ENCODE results near the gene FBXW4. TPM values are rescaled to one million over a fixed set of nuclear protein-coding genes. Genes with fewer than 3 reads are reported as not detected.
A peak's percentile ranks its signal among the peaks of the same experiment; 100 is the strongest.

Gene FBXW4
- polyA plus RNA-seq, 4 donors, result 27.1 to 49.1 (median 35.4) TPM

GRCh38 chr10:101693651-101693977 is 1.4 kb downstream of the FBXW4 start:
- Histone ChIP-seq H3K27me3 (ENCODE audit: control insufficient read depth in 3 of 3, insufficient read depth in 3 of 3, low read length in 3 of 3) (no peaks in the 10 kb centered on the region), H3K4me1 (ENCODE audit: control insufficient read depth in 3 of 3, insufficient read depth in 2 of 3, low read depth in 1 of 3, low read length in 2 of 3) (peaks cover 2 to 4% (median 4%) of the 10 kb centered on the region in 3 donors), H3K4me3 (ENCODE audit: low read depth in 1 of 3, low read length in 3 of 3) (peak overlapping the region; percentile 65 to 85 (median 85)), H3K27ac (ENCODE audit: low read depth in 1 of 3, low read length in 2 of 3) (peak overlapping the region; percentile 92 to 97 (median 93)), H3K9me3 (ENCODE audit: control insufficient read depth in 2 of 2, insufficient read depth in 1 of 2, low read depth in 1 of 2, low read length in 1 of 2) (no peaks in the 10 kb centered on the region), H3K36me3 (ENCODE audit: control insufficient read depth in 3 of 3, insufficient read depth in 2 of 3, low read depth in 1 of 3, low read length in 3 of 3) (peaks cover 0 to 5% (median 0%) of the 10 kb centered on the region in 3 donors)
- FAIRE-seq (no peak), DNase-seq (no peak)
- 1% methylated on average over 4 of the region's 4 CpGs for WGBS, 3 donors

GRCh38 chr10:101691081-101691480 is 3.9 kb downstream of the FBXW4 start:
- Histone ChIP-seq H3K27me3 (ENCODE audit: control insufficient read depth in 3 of 3, insufficient read depth in 3 of 3, low read length in 3 of 3) (no peaks in the 10 kb centered on the region), H3K4me3 (ENCODE audit: low read depth in 1 of 3, low read length in 3 of 3) (no peak overlapping the region), H3K27ac (ENCODE audit: low read depth in 1 of 3, low read length in 2 of 3) (no peak overlapping the region), H3K9me3 (ENCODE audit: control insufficient read depth in 2 of 2, insufficient read depth in 1 of 2, low read depth in 1 of 2, low read length in 1 of 2) (no peaks in the 10 kb centered on the region), H3K36me3 (ENCODE audit: control insufficient read depth in 3 of 3, insufficient read depth in 2 of 3, low read depth in 1 of 3, low read length in 3 of 3) (peaks cover 2 to 3% (median 2%) of the 10 kb centered on the region in 3 donors), H3K4me1 (ENCODE audit: control insufficient read depth in 3 of 3, insufficient read depth in 2 of 3, low read depth in 1 of 3, low read length in 2 of 3) (peaks cover 2 to 4% (median 4%) of the 10 kb centered on the region in 3 donors)
- WGBS, 3 donors, result 55 to 68% (median 61%) methylated on average over 7 of the region's 7 CpGs
- no peak for FAIRE-seq
- DNase-seq, result peak in 1 of 2 donors; percentile 14

- no peak overlapping the region for H3K4me3 ChIP-seq (ENCODE audit: low read depth in 1 of 3, low read length in 3 of 3)
- H3K27ac ChIP-seq (ENCODE audit: low read depth in 1 of 3, low read length in 2 of 3), result no peak overlapping the region
- H3K27me3 ChIP-seq (ENCODE audit: control insufficient read depth in 3 of 3, insufficient read depth in 3 of 3, low read length in 3 of 3), result no peaks in the 10 kb centered on the region
- H3K36me3 ChIP-seq (ENCODE audit: control insufficient read depth in 3 of 3, insufficient read depth in 2 of 3, low read depth in 1 of 3, low read length in 3 of 3), result peaks cover 2 to 4% (median 3%) of the 10 kb centered on the region in 3 donors
- H3K9me3 ChIP-seq (ENCODE audit: control insufficient read depth in 2 of 2, insufficient read depth in 1 of 2, low read depth in 1 of 2, low read length in 1 of 2), result no peaks in the 10 kb centered on the region
- 80 to 87% (median 82%) methylated on average over 7 of the region's 7 CpGs for WGBS, 3 donors
- H3K4me1 ChIP-seq (ENCODE audit: control insufficient read depth in 3 of 3, insufficient read depth in 2 of 3, low read depth in 1 of 3, low read length in 2 of 3), result peaks cover 2 to 4% (median 4%) of the 10 kb centered on the region in 3 donors
- FAIRE-seq (no peak), DNase-seq (no peak)
Measured at GRCh38 chr10:101690461-101690860, 4.5 kb downstream of the FBXW4 start.

- DNase-seq (no peak), FAIRE-seq (no peak)
- peaks cover 0 to 6% of the 10 kb centered on the region in 2 donors for H3K9me3 ChIP-seq (ENCODE audit: control insufficient read depth in 2 of 2, insufficient read depth in 1 of 2, low read depth in 1 of 2, low read length in 1 of 2)
- WGBS, 3 donors, result 78 to 94% (median 93%) methylated on average over 3 of the region's 3 CpGs
- no peak overlapping the region for H3K27ac ChIP-seq (ENCODE audit: low read depth in 1 of 3, low read length in 2 of 3)
- no peak overlapping the region for H3K4me3 ChIP-seq (ENCODE audit: low read depth in 1 of 3, low read length in 3 of 3)
- H3K4me1 ChIP-seq (ENCODE audit: control insufficient read depth in 3 of 3, insufficient read depth in 2 of 3, low read depth in 1 of 3, low read length in 2 of 3), result peaks cover 3 to 9% (median 8%) of the 10 kb centered on the region in 3 donors
- H3K36me3 ChIP-seq (ENCODE audit: control insufficient read depth in 3 of 3, insufficient read depth in 2 of 3, low read depth in 1 of 3, low read length in 3 of 3), result peaks cover 0 to 4% (median 2%) of the 10 kb centered on the region in 3 donors
- H3K27me3 ChIP-seq (ENCODE audit: control insufficient read depth in 3 of 3, insufficient read depth in 3 of 3, low read length in 3 of 3), result no peaks in the 10 kb centered on the region
Measured at GRCh38 chr10:101687071-101687658, 7.8 kb downstream of the FBXW4 start.

- Histone ChIP-seq H3K27me3 (ENCODE audit: control insufficient read depth in 3 of 3, insufficient read depth in 3 of 3, low read length in 3 of 3) (no peaks in the 10 kb centered on the region), H3K27ac (ENCODE audit: low read depth in 1 of 3, low read length in 2 of 3) (no peak overlapping the region), H3K36me3 (ENCODE audit: control insufficient read depth in 3 of 3, insufficient read depth in 2 of 3, low read depth in 1 of 3, low read length in 3 of 3) (peaks cover 0 to 4% (median 2%) of the 10 kb centered on the region in 3 donors), H3K4me3 (ENCODE audit: low read depth in 1 of 3, low read length in 3 of 3) (no peak overlapping the region), H3K4me1 (ENCODE audit: control insufficient read depth in 3 of 3, insufficient read depth in 2 of 3, low read depth in 1 of 3, low read length in 2 of 3) (peaks cover 3 to 9% (median 8%) of the 10 kb centered on the region in 3 donors), H3K9me3 (ENCODE audit: control insufficient read depth in 2 of 2, insufficient read depth in 1 of 2, low read depth in 1 of 2, low read length in 1 of 2) (peaks cover 0 to 6% of the 10 kb centered on the region in 2 donors)
- DNase-seq, result no peak
- WGBS, 3 donors, result 88 to 95% (median 89%) methylated on average over 5 of the region's 5 CpGs
- FAIRE-seq, result no peak
Measured at GRCh38 chr10:101686133-101686925, 8.6 kb downstream of the FBXW4 start.

GRCh38 chr10:101684782-101685181 is 10.2 kb downstream of the FBXW4 start:
- H3K4me1 ChIP-seq (ENCODE audit: control insufficient read depth in 3 of 3, insufficient read depth in 2 of 3, low read depth in 1 of 3, low read length in 2 of 3), result peaks cover 3 to 9% (median 8%) of the 10 kb centered on the region in 3 donors
- no peak overlapping the region for H3K27ac ChIP-seq (ENCODE audit: low read depth in 1 of 3, low read length in 2 of 3)
- H3K36me3 ChIP-seq (ENCODE audit: control insufficient read depth in 3 of 3, insufficient read depth in 2 of 3, low read depth in 1 of 3, low read length in 3 of 3), result peaks cover 0 to 4% (median 2%) of the 10 kb centered on the region in 3 donors
- no peak overlapping the region for H3K4me3 ChIP-seq (ENCODE audit: low read depth in 1 of 3, low read length in 3 of 3)
- H3K9me3 ChIP-seq (ENCODE audit: control insufficient read depth in 2 of 2, insufficient read depth in 1 of 2, low read depth in 1 of 2, low read length in 1 of 2), result peaks cover 0 to 6% of the 10 kb centered on the region in 2 donors
- H3K27me3 ChIP-seq (ENCODE audit: control insufficient read depth in 3 of 3, insufficient read depth in 3 of 3, low read length in 3 of 3), result no peaks in the 10 kb centered on the region
- DNase-seq, result no peak
- FAIRE-seq, result no peak
- WGBS, 3 donors, result 71 to 92% (median 91%) methylated on average over 1 of the region's 1 CpG

GRCh38 chr10:101683276-101683675 is 11.7 kb downstream of the FBXW4 start:
- FAIRE-seq (no peak), DNase-seq (no peak)
- Histone ChIP-seq H3K36me3 (ENCODE audit: control insufficient read depth in 3 of 3, insufficient read depth in 2 of 3, low read depth in 1 of 3, low read length in 3 of 3) (peaks cover 0 to 4% (median 2%) of the 10 kb centered on the region in 3 donors), H3K27ac (ENCODE audit: low read depth in 1 of 3, low read length in 2 of 3) (no peak overlapping the region), H3K4me1 (ENCODE audit: control insufficient read depth in 3 of 3, insufficient read depth in 2 of 3, low read depth in 1 of 3, low read length in 2 of 3) (peaks cover 3 to 9% (median 8%) of the 10 kb centered on the region in 3 donors), H3K4me3 (ENCODE audit: low read depth in 1 of 3, low read length in 3 of 3) (no peak overlapping the region), H3K9me3 (ENCODE audit: control insufficient read depth in 2 of 2, insufficient read depth in 1 of 2, low read depth in 1 of 2, low read length in 1 of 2) (peaks cover 0 to 6% of the 10 kb centered on the region in 2 donors), H3K27me3 (ENCODE audit: control insufficient read depth in 3 of 3, insufficient read depth in 3 of 3, low read length in 3 of 3) (no peaks in the 10 kb centered on the region)
- WGBS, 3 donors, result 90 to 96% (median 95%) methylated on average over 3 of the region's 3 CpGs

- peak overlapping the region in 2 of 3 donors; percentile 54 to 64 for H3K27ac ChIP-seq (ENCODE audit: low read depth in 1 of 3, low read length in 2 of 3)
Measured at GRCh38 chr10:101682172-101682825, 12.7 kb downstream of the FBXW4 start.

More at GRCh38 chr10:101682172-101682825, 12.7 kb downstream of the FBXW4 start:
- peak; percentile 51 to 62 for DNase-seq
- Histone ChIP-seq H3K4me3 (ENCODE audit: low read depth in 1 of 3, low read length in 3 of 3) (no peak overlapping the region), H3K36me3 (ENCODE audit: control insufficient read depth in 3 of 3, insufficient read depth in 2 of 3, low read depth in 1 of 3, low read length in 3 of 3) (peaks cover 0 to 4% (median 0%) of the 10 kb centered on the region in 3 donors), H3K27me3 (ENCODE audit: control insufficient read depth in 3 of 3, insufficient read depth in 3 of 3, low read length in 3 of 3) (no peaks in the 10 kb centered on the region), H3K9me3 (ENCODE audit: control insufficient read depth in 2 of 2, insufficient read depth in 1 of 2, low read depth in 1 of 2, low read length in 1 of 2) (peaks cover 0 to 6% of the 10 kb centered on the region in 2 donors), H3K4me1 (ENCODE audit: control insufficient read depth in 3 of 3, insufficient read depth in 2 of 3, low read depth in 1 of 3, low read length in 2 of 3) (peaks cover 3 to 9% (median 8%) of the 10 kb centered on the region in 3 donors)
- no peak for FAIRE-seq
- WGBS, 3 donors, result 8 to 19% (median 9%) methylated on average over 2 of the region's 2 CpGs
